OCI-LY1 (cell line): Measurements from ENCODE around the gene SPRY1.
A peak's percentile ranks its signal among the peaks of the same experiment; 100 is the strongest.

Experiments
- H2AFZ ChIP-seq: fragments of 200-600 bp; sonication (generic), shearing (Covaris generic); 2 replicates; pipeline ENCODE4 v1.6.0; 2014; ENCODE audit warnings: antibody characterized with exemption, mild to moderate bottlenecking, low read length
- H3F3A ChIP-seq: fragments of 200-600 bp; sonication (generic), shearing (Covaris generic); 2 replicates; pipeline ENCODE4 v1.6.0; 2014; ENCODE audit warnings: mild to moderate bottlenecking, antibody characterized with exemption, low read length, moderate library complexity; ENCODE audit not compliant: insufficient read depth
- H3K27ac ChIP-seq: fragments of 200-600 bp; sonication (generic); 2 replicates; pipeline ENCODE4 v1.5.1; 2014; ENCODE audit warnings: low read length, mixed run types, mild to moderate bottlenecking, low read depth; ENCODE audit not compliant: poor library complexity, severe bottlenecking
- H3K27me3 ChIP-seq: fragments of 200-600 bp; sonication (generic); 2 replicates; pipeline ENCODE4 v1.6.0; 2014; ENCODE audit warnings: antibody characterized with exemption, mild to moderate bottlenecking, low read length, moderate library complexity; ENCODE audit not compliant: insufficient read depth
- H3K36me3 ChIP-seq: fragments of 200-600 bp; sonication (generic); 2 replicates; pipeline ENCODE4 v1.6.1; 2014; ENCODE audit warnings: mild to moderate bottlenecking, antibody characterized with exemption, low read length, moderate library complexity, mixed read lengths; ENCODE audit not compliant: insufficient read depth
- H3K4me1 ChIP-seq: fragments of 200-600 bp; sonication (generic); 2 replicates; pipeline ENCODE4 v1.5.1; 2014; ENCODE audit warnings: mild to moderate bottlenecking, low read length, moderate library complexity; ENCODE audit not compliant: insufficient read depth, severe bottlenecking
- H3K4me2 ChIP-seq: fragments of 200-600 bp; sonication (generic), shearing (Covaris generic); 2 replicates; pipeline ENCODE4 v1.6.1; 2014; ENCODE audit warnings: low read length
- H3K4me3 ChIP-seq: fragments of 200-600 bp; sonication (generic); 2 replicates; pipeline ENCODE4 v1.5.1; 2014; ENCODE audit warnings: low read length, low read depth, mild to moderate bottlenecking, mixed read lengths; ENCODE audit not compliant: poor library complexity, severe bottlenecking
- H3K79me2 ChIP-seq: fragments of 200-600 bp; shearing (Covaris generic); 2 replicates; pipeline ENCODE4 v1.6.1; 2016; ENCODE audit warnings: mixed run types, low read length, mixed read lengths; ENCODE audit not compliant: insufficient read depth
- H3K9ac ChIP-seq: fragments of 200-600 bp; sonication (generic), shearing (Covaris generic); 2 replicates; pipeline ENCODE4 v1.6.1; 2014; ENCODE audit warnings: mild to moderate bottlenecking, low read length, mixed read lengths
- H3K9me2 ChIP-seq: fragments of 200-600 bp; sonication (generic), shearing (Covaris generic); 2 replicates; pipeline ENCODE4 v1.6.1; 2014; ENCODE audit warnings: low read depth, mild to moderate bottlenecking, low read length, mixed read lengths
- H3K9me3 ChIP-seq: fragments of 200-600 bp; shearing (Covaris generic); 2 replicates; pipeline ENCODE4 v1.6.1; 2014; ENCODE audit warnings: low read length, mixed read lengths
- H4K20me1 ChIP-seq: fragments of 200-600 bp; sonication (generic), shearing (Covaris generic); 2 replicates; pipeline ENCODE4 v1.6.0; 2016; ENCODE audit warnings: mild to moderate bottlenecking, low read length; ENCODE audit not compliant: insufficient read depth
- EZH2 ChIP-seq: fragments of 200-600 bp; sonication (generic), shearing (Covaris generic); IDR thresholded peaks from 2 replicates; pipeline ENCODE4 v1.8.0; 2017; ENCODE audit warnings: borderline replicate concordance, mixed run types, mild to moderate bottlenecking, antibody characterized with exemption, low read length, moderate library complexity, mixed read lengths
- TF ChIP-seq, protein P1 (sequence below): fragments of 200-600 bp; sonication (generic), shearing (Covaris generic); IDR thresholded peaks from 2 replicates; pipeline ENCODE4 v1.5.1; 2017; ENCODE audit warnings: mild to moderate bottlenecking, antibody characterized with exemption, low read length, moderate library complexity, mixed read lengths

SPRY1 gene

GRCh38 chr4:123386609-123387008, 10.0 kb upstream of the SPRY1 start:
- H3K27ac ChIP-seq: no peak overlapping the region

GRCh38 chr4:123390846-123391456, 5.6 kb upstream of the SPRY1 start:
- H3K27me3 ChIP-seq: no peaks in the 10 kb centered on the region
- no peaks in the 10 kb centered on the region for H3K79me2 ChIP-seq
- 0 out of 2 replicates have a peak, but pooled peaks cover 5% of the 10 kb centered on the region for H3F3A ChIP-seq
- H3K4me2 ChIP-seq: no peak overlapping the region
- no peaks in the 10 kb centered on the region for H3K9me2 ChIP-seq
- no peak for TF ChIP-seq EZH2
- TF ChIP-seq, protein P1, sequence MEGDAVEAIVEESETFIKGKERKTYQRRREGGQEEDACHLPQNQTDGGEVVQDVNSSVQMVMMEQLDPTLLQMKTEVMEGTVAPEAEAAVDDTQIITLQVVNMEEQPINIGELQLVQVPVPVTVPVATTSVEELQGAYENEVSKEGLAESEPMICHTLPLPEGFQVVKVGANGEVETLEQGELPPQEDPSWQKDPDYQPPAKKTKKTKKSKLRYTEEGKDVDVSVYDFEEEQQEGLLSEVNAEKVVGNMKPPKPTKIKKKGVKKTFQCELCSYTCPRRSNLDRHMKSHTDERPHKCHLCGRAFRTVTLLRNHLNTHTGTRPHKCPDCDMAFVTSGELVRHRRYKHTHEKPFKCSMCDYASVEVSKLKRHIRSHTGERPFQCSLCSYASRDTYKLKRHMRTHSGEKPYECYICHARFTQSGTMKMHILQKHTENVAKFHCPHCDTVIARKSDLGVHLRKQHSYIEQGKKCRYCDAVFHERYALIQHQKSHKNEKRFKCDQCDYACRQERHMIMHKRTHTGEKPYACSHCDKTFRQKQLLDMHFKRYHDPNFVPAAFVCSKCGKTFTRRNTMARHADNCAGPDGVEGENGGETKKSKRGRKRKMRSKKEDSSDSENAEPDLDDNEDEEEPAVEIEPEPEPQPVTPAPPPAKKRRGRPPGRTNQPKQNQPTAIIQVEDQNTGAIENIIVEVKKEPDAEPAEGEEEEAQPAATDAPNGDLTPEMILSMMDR: peak; percentile 67
- H3K36me3 ChIP-seq: no peaks in the 10 kb centered on the region
- no peak overlapping the region for H3K4me3 ChIP-seq
- H2AFZ ChIP-seq: no peak overlapping the region
- H3K27ac ChIP-seq: no peak overlapping the region
- peaks cover 13% of the 10 kb centered on the region for H3K4me1 ChIP-seq
- no peaks in the 10 kb centered on the region for H3K9me3 ChIP-seq
- no peak overlapping the region for H3K9ac ChIP-seq
- H4K20me1 ChIP-seq: no peaks in the 10 kb centered on the region

More at GRCh38 chr4:123386609-123387008, 10.0 kb upstream of the SPRY1 start:
- Histone ChIP-seq H3K4me3 (no peak overlapping the region), H3K79me2 (no peaks in the 10 kb centered on the region), H3K4me2 (no peak overlapping the region), H3K9ac (no peak overlapping the region), H3F3A (0 out of 2 replicates have a peak, but pooled peaks cover 3% of the 10 kb centered on the region), H3K9me2 (no peaks in the 10 kb centered on the region), H3K4me1 (peaks cover 9% of the 10 kb centered on the region), H3K27me3 (no peaks in the 10 kb centered on the region), H3K36me3 (no peaks in the 10 kb centered on the region), H2AFZ (no peak overlapping the region), H4K20me1 (no peaks in the 10 kb centered on the region), H3K9me3 (no peaks in the 10 kb centered on the region)
- TF ChIP-seq, protein P1: no peak
- no peak for TF ChIP-seq EZH2

DNA sequence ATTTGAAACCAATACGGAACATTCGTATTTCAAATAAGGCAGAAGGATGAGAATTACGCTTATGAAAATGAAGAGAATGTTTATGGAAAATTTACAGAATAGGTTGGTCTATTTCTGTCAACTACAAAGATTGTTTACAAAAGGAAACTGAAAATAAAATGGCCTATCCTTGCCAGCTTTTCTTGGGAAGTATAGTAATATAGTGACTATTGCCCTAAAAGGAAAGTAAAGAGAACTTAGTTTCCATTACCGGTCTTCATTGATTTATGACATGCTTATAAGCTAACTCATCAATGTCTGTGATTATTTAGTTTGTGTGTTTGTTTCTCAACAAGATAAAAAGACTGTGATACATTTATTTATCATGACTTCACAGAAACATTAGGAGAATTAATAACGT, 2.9 kb upstream of the SPRY1 start:
- Histone ChIP-seq H3K4me1 (peaks cover 24% of the 10 kb centered on the region), H3K4me3 (no peak overlapping the region), H3F3A (0 out of 2 replicates have a peak, but pooled peaks cover 5% of the 10 kb centered on the region), H3K27me3 (no peaks in the 10 kb centered on the region), H3K9me2 (no peaks in the 10 kb centered on the region), H3K9me3 (no peaks in the 10 kb centered on the region), H3K79me2 (no peaks in the 10 kb centered on the region), H2AFZ (peak overlapping the region; percentile 32; the same call in 1 of the 2 replicates), H3K4me2 (no peak overlapping the region), H3K9ac (no peak overlapping the region), H3K36me3 (no peaks in the 10 kb centered on the region), H3K27ac (no peak overlapping the region), H4K20me1 (no peaks in the 10 kb centered on the region)
- TF ChIP-seq, protein P1: no peak
- no peak for TF ChIP-seq EZH2
